ENCODE data around the gene CDH23. TPM values are rescaled to one million over a fixed set of nuclear protein-coding genes. Genes with fewer than 3 reads are reported as not detected.

The CDH23 gene
- total and polyA plus RNA-seq, 2 of the 8 experiments (the other 6 are each of a cell fraction or from before 2014, with no cell fraction given) = 1.9 to 4.9 TPM

DNA sequence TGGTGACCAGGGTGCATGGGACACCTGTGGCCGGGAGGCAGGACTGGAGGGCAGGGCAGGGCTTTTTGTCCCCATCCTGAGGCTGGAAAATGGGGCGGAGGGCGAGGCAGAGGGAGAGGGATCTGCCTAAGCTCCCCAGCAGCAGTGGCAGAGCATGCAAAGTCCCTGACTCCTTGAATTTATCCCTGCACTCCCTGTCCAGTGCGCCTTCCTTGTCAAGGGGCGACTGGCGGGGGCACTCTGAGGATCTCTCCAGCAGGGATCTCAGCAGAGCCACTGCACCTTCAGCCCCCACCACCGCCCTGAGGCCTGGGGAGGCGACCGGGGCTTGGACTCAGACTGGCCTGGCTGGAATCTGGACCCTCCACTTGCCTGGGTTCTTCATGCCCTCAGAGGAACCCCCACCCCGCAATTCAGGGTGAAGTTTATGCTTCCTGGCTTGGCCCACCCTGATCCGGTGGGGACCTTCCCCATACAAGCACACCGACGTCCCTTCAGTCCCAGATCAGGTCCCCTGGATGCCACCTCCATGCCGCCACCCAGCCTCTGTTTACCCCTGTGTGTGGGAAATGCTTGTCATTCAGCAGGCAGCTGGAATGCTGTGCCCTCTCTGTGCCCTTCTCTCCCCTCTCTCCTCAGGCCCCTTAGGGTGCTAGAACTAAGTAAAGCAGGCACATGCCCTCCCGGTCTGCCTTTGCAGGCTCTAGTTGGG lies 46.3 kb downstream of the CDH23 start (continued):
- TF ChIP-seq, protein P1, sequence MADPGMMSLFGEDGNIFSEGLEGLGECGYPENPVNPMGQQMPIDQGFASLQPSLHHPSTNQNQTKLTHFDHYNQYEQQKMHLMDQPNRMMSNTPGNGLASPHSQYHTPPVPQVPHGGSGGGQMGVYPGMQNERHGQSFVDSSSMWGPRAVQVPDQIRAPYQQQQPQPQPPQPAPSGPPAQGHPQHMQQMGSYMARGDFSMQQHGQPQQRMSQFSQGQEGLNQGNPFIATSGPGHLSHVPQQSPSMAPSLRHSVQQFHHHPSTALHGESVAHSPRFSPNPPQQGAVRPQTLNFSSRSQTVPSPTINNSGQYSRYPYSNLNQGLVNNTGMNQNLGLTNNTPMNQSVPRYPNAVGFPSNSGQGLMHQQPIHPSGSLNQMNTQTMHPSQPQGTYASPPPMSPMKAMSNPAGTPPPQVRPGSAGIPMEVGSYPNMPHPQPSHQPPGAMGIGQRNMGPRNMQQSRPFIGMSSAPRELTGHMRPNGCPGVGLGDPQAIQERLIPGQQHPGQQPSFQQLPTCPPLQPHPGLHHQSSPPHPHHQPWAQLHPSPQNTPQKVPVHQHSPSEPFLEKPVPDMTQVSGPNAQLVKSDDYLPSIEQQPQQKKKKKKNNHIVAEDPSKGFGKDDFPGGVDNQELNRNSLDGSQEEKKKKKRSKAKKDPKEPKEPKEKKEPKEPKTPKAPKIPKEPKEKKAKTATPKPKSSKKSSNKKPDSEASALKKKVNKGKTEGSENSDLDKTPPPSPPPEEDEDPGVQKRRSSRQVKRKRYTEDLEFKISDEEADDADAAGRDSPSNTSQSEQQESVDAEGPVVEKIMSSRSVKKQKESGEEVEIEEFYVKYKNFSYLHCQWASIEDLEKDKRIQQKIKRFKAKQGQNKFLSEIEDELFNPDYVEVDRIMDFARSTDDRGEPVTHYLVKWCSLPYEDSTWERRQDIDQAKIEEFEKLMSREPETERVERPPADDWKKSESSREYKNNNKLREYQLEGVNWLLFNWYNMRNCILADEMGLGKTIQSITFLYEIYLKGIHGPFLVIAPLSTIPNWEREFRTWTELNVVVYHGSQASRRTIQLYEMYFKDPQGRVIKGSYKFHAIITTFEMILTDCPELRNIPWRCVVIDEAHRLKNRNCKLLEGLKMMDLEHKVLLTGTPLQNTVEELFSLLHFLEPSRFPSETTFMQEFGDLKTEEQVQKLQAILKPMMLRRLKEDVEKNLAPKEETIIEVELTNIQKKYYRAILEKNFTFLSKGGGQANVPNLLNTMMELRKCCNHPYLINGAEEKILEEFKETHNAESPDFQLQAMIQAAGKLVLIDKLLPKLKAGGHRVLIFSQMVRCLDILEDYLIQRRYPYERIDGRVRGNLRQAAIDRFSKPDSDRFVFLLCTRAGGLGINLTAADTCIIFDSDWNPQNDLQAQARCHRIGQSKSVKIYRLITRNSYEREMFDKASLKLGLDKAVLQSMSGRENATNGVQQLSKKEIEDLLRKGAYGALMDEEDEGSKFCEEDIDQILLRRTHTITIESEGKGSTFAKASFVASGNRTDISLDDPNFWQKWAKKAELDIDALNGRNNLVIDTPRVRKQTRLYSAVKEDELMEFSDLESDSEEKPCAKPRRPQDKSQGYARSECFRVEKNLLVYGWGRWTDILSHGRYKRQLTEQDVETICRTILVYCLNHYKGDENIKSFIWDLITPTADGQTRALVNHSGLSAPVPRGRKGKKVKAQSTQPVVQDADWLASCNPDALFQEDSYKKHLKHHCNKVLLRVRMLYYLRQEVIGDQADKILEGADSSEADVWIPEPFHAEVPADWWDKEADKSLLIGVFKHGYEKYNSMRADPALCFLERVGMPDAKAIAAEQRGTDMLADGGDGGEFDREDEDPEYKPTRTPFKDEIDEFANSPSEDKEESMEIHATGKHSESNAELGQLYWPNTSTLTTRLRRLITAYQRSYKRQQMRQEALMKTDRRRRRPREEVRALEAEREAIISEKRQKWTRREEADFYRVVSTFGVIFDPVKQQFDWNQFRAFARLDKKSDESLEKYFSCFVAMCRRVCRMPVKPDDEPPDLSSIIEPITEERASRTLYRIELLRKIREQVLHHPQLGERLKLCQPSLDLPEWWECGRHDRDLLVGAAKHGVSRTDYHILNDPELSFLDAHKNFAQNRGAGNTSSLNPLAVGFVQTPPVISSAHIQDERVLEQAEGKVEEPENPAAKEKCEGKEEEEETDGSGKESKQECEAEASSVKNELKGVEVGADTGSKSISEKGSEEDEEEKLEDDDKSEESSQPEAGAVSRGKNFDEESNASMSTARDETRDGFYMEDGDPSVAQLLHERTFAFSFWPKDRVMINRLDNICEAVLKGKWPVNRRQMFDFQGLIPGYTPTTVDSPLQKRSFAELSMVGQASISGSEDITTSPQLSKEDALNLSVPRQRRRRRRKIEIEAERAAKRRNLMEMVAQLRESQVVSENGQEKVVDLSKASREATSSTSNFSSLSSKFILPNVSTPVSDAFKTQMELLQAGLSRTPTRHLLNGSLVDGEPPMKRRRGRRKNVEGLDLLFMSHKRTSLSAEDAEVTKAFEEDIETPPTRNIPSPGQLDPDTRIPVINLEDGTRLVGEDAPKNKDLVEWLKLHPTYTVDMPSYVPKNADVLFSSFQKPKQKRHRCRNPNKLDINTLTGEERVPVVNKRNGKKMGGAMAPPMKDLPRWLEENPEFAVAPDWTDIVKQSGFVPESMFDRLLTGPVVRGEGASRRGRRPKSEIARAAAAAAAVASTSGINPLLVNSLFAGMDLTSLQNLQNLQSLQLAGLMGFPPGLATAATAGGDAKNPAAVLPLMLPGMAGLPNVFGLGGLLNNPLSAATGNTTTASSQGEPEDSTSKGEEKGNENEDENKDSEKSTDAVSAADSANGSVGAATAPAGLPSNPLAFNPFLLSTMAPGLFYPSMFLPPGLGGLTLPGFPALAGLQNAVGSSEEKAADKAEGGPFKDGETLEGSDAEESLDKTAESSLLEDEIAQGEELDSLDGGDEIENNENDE (IDR thresholded peaks at IDR 0.05; ENCODE audit: insufficient replicate concordance, low read length) = no peak
- TF ChIP-seq RNF2 (IDR thresholded peaks at IDR 0.05; ENCODE audit: borderline replicate concordance, low read depth, low read length, missing control alignments, poor library complexity, severe bottlenecking) = no peak
- no peak for TF ChIP-seq YY1 (IDR thresholded peaks at IDR 0.05; ENCODE audit: low read depth, low read length)
- no peak for TF ChIP-seq GABPA (IDR thresholded peaks at IDR 0.05; ENCODE audit: borderline replicate concordance, insufficient read depth, low read length)
- TF ChIP-seq, protein P2, sequence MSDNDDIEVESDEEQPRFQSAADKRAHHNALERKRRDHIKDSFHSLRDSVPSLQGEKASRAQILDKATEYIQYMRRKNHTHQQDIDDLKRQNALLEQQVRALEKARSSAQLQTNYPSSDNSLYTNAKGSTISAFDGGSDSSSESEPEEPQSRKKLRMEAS (IDR thresholded peaks at IDR 0.05) = no peak
- no peak for TF ChIP-seq RXRA (IDR thresholded peaks at IDR 0.05; ENCODE audit: insufficient read depth, low read depth, low read length)
- no peak for TF ChIP-seq SAP30 (IDR thresholded peaks at IDR 0.05; ENCODE audit: insufficient read depth, insufficient replicate concordance, low read length)
- TF ChIP-seq SP4 (IDR thresholded peaks at IDR 0.05; ENCODE audit: low read length) = no peak
- TF ChIP-seq HDAC2 (IDR thresholded peaks at IDR 0.05; ENCODE audit: borderline replicate concordance in 1 of 2, low read depth in 2 of 2, low read length in 2 of 2) = no peak
